ENCODE data around the gene TTC39A. TPM values are rescaled to one million over a fixed set of nuclear protein-coding genes. Genes with fewer than 3 reads are reported as not detected.

TTC39A gene
- total and polyA plus RNA-seq, 11 donors = 8.4 to 29.2 (median 23.2) TPM

DNA sequence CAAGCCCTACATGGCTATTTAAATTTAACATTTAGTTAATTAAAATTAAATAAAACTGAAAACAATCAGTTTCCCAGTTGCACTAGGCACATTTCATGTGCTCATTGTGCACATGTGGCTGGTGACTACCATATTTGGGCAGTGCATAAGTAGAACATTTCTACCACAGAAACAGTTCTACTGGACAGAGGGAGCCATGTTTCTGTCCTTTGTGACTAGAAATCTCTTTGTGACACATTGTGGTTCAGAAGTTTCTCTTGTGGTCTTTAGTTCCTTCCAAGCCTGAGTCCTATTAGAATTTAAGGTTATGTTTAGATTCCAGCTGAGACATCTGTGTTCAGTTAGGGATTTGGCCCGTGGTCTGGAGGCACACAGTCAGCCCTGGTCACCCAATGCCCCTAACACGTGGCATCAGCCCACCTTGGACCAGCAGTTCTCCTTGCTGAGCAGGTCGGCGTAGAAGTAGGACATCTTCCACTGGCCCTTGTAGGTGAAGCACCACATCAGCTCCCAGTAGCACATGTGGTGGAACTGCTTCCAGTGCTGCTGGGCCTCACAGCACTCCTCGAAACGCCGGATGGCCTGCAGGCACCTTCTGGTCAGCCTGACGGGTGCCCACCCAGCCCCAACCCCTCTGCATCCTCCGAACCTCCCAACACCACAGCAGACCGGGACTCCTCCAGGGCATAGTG, 29.1 kb downstream of the TTC39A start:
- Histone ChIP-seq H3K36me3 (no peaks in the 10 kb centered on the region), H3K4me1 (peaks cover 0 to 29% (median 10%) of the 10 kb centered on the region in 12 donors), H3K27ac (no peak overlapping the region), H3K9me3 (no peaks in the 10 kb centered on the region), H3K4me3 (no peak overlapping the region), H3K27me3 (no peaks in the 10 kb centered on the region)
- 82 to 92% (median 90%) methylated on average over 5 to 10 of the region's 10 CpGs for WGBS, 4 donors
- intact Hi-C loops (cut with DNase I) = no loop called here
- DNase-seq = no peak
- ATAC-seq = no peak
- TF ChIP-seq, protein P1, sequence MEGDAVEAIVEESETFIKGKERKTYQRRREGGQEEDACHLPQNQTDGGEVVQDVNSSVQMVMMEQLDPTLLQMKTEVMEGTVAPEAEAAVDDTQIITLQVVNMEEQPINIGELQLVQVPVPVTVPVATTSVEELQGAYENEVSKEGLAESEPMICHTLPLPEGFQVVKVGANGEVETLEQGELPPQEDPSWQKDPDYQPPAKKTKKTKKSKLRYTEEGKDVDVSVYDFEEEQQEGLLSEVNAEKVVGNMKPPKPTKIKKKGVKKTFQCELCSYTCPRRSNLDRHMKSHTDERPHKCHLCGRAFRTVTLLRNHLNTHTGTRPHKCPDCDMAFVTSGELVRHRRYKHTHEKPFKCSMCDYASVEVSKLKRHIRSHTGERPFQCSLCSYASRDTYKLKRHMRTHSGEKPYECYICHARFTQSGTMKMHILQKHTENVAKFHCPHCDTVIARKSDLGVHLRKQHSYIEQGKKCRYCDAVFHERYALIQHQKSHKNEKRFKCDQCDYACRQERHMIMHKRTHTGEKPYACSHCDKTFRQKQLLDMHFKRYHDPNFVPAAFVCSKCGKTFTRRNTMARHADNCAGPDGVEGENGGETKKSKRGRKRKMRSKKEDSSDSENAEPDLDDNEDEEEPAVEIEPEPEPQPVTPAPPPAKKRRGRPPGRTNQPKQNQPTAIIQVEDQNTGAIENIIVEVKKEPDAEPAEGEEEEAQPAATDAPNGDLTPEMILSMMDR (IDR thresholded peaks at IDR 0.05) = no peak
- TF ChIP-seq POLR2A (IDR thresholded peaks at IDR 0.05) = no peak

DNA sequence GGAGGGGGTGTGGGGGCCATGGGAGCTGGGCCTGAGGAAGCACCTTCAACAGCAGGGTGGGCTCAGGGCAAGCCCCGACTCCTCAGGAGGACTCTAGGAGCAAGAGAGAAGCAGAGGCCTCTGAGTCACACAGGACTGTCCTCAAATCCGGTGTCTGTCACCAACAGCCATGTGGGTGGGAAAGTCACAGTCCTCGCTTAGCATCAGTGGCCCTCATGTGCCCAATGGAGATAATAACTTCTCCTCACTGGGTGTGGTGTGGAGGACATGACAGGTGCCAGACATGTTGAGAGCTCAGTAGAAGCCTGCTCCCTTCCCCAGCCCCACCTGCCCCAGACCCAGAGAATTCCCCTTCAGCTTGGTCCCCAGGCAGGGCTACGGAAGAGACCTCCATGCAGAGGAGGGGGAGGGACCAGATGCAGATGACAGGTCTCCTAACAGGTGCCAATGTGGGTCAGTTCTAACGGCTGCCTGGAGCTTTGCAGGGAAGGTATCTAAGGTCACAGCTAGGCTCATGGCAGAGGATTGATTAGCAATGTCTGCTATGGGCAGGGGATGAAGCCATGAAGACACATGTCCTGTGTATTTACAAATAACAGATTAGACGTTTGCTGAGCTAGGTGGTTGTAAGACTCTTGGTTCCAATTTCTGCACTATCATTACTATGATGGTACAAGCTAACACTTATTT, 30.2 kb downstream of the TTC39A start:
- peaks cover 0 to 30% (median 11%) of the 10 kb centered on the region in 12 donors for H3K4me1 ChIP-seq
- H3K27me3 ChIP-seq = no peaks in the 10 kb centered on the region
- H3K9me3 ChIP-seq = no peaks in the 10 kb centered on the region
- ATAC-seq (no peak), DNase-seq (no peak)
- no peaks in the 10 kb centered on the region for H3K36me3 ChIP-seq
- H3K4me3 ChIP-seq = no peak overlapping the region
- 83 to 89% (median 86%) methylated on average over 5 to 6 of the region's 6 CpGs for WGBS, 4 donors
- TF ChIP-seq, protein P1 (IDR thresholded peaks at IDR 0.05) = no peak
- no peak for TF ChIP-seq POLR2A (IDR thresholded peaks at IDR 0.05)
- H3K27ac ChIP-seq = no peak overlapping the region
- intact Hi-C loops (cut with DNase I) = loop anchor here in 8 of 10 donors (5.0 to 10.0 kb wide), 4 partner anchors 63 to 108 kb away; partner anchors contain the start of gene RNF11 (in 4 of the 8)

DNA sequence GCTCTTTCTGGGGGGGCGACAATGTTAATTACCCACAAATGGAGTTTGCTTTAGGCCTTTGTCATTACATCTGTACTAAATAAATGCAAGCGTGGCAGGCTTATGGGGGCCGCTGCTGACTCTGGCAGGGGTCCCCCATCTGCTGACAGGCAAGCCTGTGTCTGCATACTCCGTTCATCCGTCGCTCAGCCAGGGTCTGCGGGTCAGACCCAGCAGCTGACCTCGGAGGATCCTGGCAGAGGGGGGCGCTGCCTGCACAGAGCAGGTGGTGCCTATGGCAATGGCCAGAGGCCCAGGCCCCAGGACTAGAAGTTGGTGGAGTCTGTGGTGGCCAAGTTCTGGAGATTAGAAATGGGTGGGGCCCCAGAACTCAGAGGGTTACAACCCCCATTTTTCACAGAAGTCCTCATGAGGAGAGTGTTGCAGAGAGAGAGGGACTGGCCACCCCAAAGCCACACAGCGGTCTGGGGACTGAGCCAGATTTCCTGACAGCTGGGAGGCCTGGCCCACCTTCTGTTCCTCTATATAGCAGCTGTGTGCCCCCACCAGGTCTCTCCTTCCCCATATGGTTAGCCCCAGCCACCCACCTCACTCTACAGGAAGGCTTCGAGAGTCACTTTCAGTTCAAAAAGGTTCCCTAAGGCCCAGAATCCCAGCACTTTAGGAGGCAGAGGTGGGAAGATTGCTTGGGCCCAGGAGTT, 31.0 kb downstream of the TTC39A start:
- Histone ChIP-seq H3K9me3 (no peaks in the 10 kb centered on the region), H3K27me3 (no peaks in the 10 kb centered on the region), H3K36me3 (no peaks in the 10 kb centered on the region), H3K4me3 (no peak overlapping the region), H3K27ac (no peak overlapping the region), H3K4me1 (peaks cover 0 to 29% (median 11%) of the 10 kb centered on the region in 12 donors)
- intact Hi-C loops (cut with DNase I) = loop anchor here in 8 of 10 donors (5.0 to 10.0 kb wide), 4 partner anchors 62 to 107 kb away; partner anchors contain the start of gene RNF11 (in 4 of the 8)
- 94 to 98% (median 96%) methylated on average over 10 to 11 of the region's 11 CpGs for WGBS, 4 donors
- no peak for TF ChIP-seq POLR2A (IDR thresholded peaks at IDR 0.05)
- TF ChIP-seq, protein P1 (IDR thresholded peaks at IDR 0.05) = no peak
- DNase-seq (no peak), ATAC-seq (no peak)

DNA sequence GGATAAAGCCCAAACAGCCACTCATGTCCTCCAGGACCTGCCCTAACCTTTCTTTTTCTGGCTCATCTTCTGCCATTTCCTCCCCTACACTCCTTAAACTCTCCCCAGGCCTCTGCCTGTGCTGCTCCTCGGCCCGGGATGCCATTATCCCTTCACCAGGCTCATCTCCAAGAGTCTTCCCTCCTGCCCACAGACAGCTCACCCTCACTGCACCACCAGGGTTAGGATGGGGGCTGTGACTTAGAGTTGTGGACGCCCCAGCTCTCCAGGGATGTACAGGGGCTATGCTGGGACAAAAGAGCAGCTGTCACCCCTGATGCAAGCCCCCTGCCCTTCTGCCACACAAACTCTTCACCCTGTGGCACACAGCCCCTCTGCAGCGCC, 32.0 kb downstream of the TTC39A start:
- H3K9me3 ChIP-seq = no peaks in the 10 kb centered on the region
- no peak overlapping the region for H3K4me3 ChIP-seq
- TF ChIP-seq POLR2A (IDR thresholded peaks at IDR 0.05) = no peak
- TF ChIP-seq, protein P1 (IDR thresholded peaks at IDR 0.05) = no peak
- H3K27me3 ChIP-seq = no peaks in the 10 kb centered on the region
- intact Hi-C loops (cut with DNase I) = loop anchor here in 8 of 10 donors (5.0 to 10.0 kb wide), 4 partner anchors 61 to 106 kb away; partner anchors contain the start of gene RNF11 (in 4 of the 8)
- no peak overlapping the region for H3K27ac ChIP-seq
- DNase-seq = no peak
- no peaks in the 10 kb centered on the region for H3K36me3 ChIP-seq
- ATAC-seq = no peak
- peaks cover 0 to 19% (median 11%) of the 10 kb centered on the region in 12 donors for H3K4me1 ChIP-seq
- 81 to 89% (median 86%) methylated on average over 4 of the region's 4 CpGs for WGBS, 4 donors
